HepG2 (cell line): ENCODE measurements around the gene TRIM15. TPM values are rescaled to one million over a fixed set of nuclear protein-coding genes. Genes with fewer than 3 reads are reported as not detected.

Experiments used
- AGO1 ChIP-seq: fragments of 200-400 bp; formaldehyde crosslinking; IDR thresholded peaks from 2 replicates; pipeline ENCODE4 v1.6.1; 2017; ENCODE audit warnings: mild to moderate bottlenecking, low read depth, low read length, moderate library complexity; ENCODE audit not compliant: poor library complexity, severe bottlenecking
- HMGA1 ChIP-seq: sonication (generic); formaldehyde crosslinking; conservative IDR thresholded peaks from 2 replicates; pipeline ENCODE4 v1.4.0; 2020; ENCODE audit warnings: missing genetic modification reagents
- JUND ChIP-seq: sonication (generic); formaldehyde crosslinking; IDR thresholded peaks from 2 replicates; pipeline ENCODE4 v1.8.0; 2022; ENCODE audit warnings: mild to moderate bottlenecking, missing genetic modification reagents
- KDM3A ChIP-seq: IDR thresholded peaks from 2 replicates; pipeline ENCODE4 v1.6.1; 2018; ENCODE audit warnings: low read depth, missing compliant biosample characterization
- KLF6 ChIP-seq: IDR thresholded peaks from 2 replicates; pipeline ENCODE4 v1.8.0; 2016; ENCODE audit warnings: missing biosample characterization, missing genetic modification reagents
- NFE2 ChIP-seq: sonication (generic); formaldehyde crosslinking; IDR thresholded peaks from 2 replicates; pipeline ENCODE4 v1.4.0; 2020; ENCODE audit warnings: missing genetic modification reagents
- U2AF1 ChIP-seq: fragments of 200-400 bp; formaldehyde crosslinking; optimal IDR thresholded peaks from 2 replicates; pipeline ENCODE3; 2017; ENCODE audit warnings: mild to moderate bottlenecking, low read depth, low read length
- ZFP36 ChIP-seq: fragments of 150-350 bp; IDR thresholded peaks from 2 replicates; pipeline ENCODE4 v1.6.1; 2018; ENCODE audit warnings: borderline replicate concordance, low read length, low read depth; ENCODE audit not compliant: partially characterized antibody
- ZNF10 ChIP-seq: sonication (generic); formaldehyde crosslinking; IDR thresholded peaks from 2 replicates; pipeline ENCODE4 v1.4.0; 2020; ENCODE audit warnings: mild to moderate bottlenecking, low read depth, missing genetic modification reagents, borderline replicate concordance
- ZNF121 ChIP-seq: sonication (generic); formaldehyde crosslinking; IDR thresholded peaks from 2 replicates; pipeline ENCODE4 v1.5.0; 2020; ENCODE audit warnings: mild to moderate bottlenecking, missing genetic modification reagents
- ZNF768 ChIP-seq: sonication (generic); formaldehyde crosslinking; IDR thresholded peaks from 2 replicates; pipeline ENCODE4 v1.4.0; 2020; ENCODE audit warnings: missing genetic modification reagents
- ZNF883 ChIP-seq: sonication (generic); formaldehyde crosslinking; IDR thresholded peaks from 2 replicates; pipeline ENCODE4 v1.5.1; 2020; ENCODE audit warnings: mild to moderate bottlenecking, missing genetic modification reagents; ENCODE audit errors: not compliant biosample characterization
- polyA plus RNA-seq, 8 experiments: library from polyadenylated mRNA; depleted of rRNA in 3 of 8; stranded (reverse) in 7 of 8; unstranded in 1 of 8; fragments of >200 nt; fragmentation: Illumina TruSeq in 4 of 8; extraction: Trizol in 4 of 8; gene quantifications; 2 replicates each; pipeline versions ENCODE4 v1.2.1 to v1.2.3, GENCODE V29; 2011 to 2016; ENCODE audit warnings: low read depth in 4 of 8, missing spikeins in 1 of 8, mixed read lengths in 1 of 8; ENCODE audit not compliant: insufficient read depth in 1 of 8
- total RNA-seq, 5 experiments: library from RNA; depleted of rRNA; stranded (reverse); fragments of >200 nt; fragmentation: Illumina TruSeq; extraction: Trizol; gene quantifications; 2 replicates each; pipeline ENCODE4 v1.2.3, GENCODE V29; 2016; ENCODE audit warnings: low read depth in 1 of 5
- TF ChIP-seq, protein P1 (sequence below): sonication (generic); formaldehyde crosslinking; IDR thresholded peaks from 2 replicates; pipeline ENCODE4 v1.5.0; 2020; ENCODE audit warnings: mild to moderate bottlenecking, missing genetic modification reagents
- TF ChIP-seq, protein P2 (sequence below): sonication (generic); formaldehyde crosslinking; IDR thresholded peaks from 2 replicates; pipeline ENCODE4 v1.4.0; 2020; ENCODE audit warnings: missing genetic modification reagents
- TF ChIP-seq, protein P3 (sequence below), 2 experiments: sonication (generic) in 1 of 2; formaldehyde crosslinking in 1 of 2; IDR thresholded peaks; 2 replicates each; pipeline versions ENCODE4 v1.6.1 to v1.9.0; 2014 to 2022; ENCODE audit warnings: antibody characterized with exemption in 1 of 2, borderline replicate concordance in 1 of 2, inconsistent platforms in 1 of 2, low read depth in 1 of 2, missing genetic modification reagents in 1 of 2
- TF ChIP-seq, protein P4 (sequence below): IDR thresholded peaks from 2 replicates; pipeline ENCODE4 v1.6.1; 2016; ENCODE audit warnings: missing compliant biosample characterization, missing genetic modification reagents, borderline replicate concordance

TRIM15 gene
- total and polyA plus RNA-seq, 2 of the 13 experiments (the other 11 are each of a cell fraction or from before 2014, with no cell fraction given), result 35.1 to 38.2 TPM

DNA sequence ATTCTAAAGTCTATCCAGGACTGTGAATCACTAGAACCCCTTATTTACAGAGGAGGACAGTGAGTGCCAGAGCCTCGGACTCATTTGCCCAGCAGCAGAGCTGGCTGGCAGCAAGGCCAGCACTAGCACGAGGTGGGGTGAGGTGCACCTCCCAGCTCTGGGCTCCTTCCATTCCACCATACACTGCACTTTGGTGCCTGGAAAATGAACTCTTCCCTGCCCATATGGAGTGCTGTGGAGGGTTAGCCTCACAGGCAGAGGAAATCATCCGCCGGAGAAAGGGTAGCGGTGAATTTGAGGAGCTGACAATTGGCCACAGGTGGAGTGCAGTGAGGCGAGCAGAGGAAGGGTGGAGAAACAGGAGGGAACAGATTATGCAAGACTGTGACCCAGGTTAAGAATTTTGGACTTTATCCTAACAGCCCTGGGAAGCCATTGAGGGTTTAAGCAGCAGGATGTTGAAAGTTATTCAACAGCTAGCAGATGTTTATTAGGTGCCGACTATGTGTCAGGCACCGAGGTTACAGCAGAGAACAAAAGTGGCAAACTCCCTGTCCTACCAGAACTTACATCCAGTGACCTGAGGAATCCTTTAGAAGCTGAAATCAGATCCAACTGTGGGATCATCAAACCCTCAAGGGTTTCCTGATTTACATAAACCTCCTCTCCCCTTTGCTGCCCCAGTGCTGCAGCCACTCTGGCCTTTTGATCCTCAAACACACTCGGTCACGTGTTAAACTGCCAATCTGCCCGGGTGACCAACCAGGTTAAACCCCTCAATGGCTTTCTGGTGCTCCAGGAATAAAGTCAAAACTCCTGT, 43.7 kb downstream of the TRIM15 start (continued):
- TF ChIP-seq, protein P1, sequence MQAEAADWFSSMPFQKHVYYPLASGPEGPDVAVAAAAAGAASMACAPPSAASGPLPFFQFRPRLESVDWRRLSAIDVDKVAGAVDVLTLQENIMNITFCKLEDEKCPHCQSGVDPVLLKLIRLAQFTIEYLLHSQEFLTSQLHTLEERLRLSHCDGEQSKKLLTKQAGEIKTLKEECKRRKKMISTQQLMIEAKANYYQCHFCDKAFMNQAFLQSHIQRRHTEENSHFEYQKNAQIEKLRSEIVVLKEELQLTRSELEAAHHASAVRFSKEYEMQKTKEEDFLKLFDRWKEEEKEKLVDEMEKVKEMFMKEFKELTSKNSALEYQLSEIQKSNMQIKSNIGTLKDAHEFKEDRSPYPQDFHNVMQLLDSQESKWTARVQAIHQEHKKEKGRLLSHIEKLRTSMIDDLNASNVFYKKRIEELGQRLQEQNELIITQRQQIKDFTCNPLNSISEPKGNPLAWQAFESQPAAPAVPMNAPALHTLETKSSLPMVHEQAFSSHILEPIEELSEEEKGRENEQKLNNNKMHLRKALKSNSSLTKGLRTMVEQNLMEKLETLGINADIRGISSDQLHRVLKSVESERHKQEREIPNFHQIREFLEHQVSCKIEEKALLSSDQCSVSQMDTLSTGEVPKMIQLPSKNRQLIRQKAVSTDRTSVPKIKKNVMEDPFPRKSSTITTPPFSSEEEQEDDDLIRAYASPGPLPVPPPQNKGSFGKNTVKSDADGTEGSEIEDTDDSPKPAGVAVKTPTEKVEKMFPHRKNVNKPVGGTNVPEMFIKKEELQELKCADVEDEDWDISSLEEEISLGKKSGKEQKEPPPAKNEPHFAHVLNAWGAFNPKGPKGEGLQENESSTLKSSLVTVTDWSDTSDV (CRISPR knock-in tag), result no peak
- TF ChIP-seq U2AF1, result no peak
- TF ChIP-seq HMGA1 (CRISPR knock-in tag), result no peak
- no peak for TF ChIP-seq AGO1
- peak; percentile 54 for TF ChIP-seq ZNF883 (CRISPR knock-in tag)
- TF ChIP-seq, protein P2, sequence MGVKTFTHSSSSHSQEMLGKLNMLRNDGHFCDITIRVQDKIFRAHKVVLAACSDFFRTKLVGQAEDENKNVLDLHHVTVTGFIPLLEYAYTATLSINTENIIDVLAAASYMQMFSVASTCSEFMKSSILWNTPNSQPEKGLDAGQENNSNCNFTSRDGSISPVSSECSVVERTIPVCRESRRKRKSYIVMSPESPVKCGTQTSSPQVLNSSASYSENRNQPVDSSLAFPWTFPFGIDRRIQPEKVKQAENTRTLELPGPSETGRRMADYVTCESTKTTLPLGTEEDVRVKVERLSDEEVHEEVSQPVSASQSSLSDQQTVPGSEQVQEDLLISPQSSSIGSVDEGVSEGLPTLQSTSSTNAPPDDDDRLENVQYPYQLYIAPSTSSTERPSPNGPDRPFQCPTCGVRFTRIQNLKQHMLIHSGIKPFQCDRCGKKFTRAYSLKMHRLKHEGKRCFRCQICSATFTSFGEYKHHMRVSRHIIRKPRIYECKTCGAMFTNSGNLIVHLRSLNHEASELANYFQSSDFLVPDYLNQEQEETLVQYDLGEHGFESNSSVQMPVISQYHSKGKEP (CRISPR knock-in tag), result no peak
- TF ChIP-seq ZNF10 (CRISPR knock-in tag), result no peak
- TF ChIP-seq, protein P3, sequence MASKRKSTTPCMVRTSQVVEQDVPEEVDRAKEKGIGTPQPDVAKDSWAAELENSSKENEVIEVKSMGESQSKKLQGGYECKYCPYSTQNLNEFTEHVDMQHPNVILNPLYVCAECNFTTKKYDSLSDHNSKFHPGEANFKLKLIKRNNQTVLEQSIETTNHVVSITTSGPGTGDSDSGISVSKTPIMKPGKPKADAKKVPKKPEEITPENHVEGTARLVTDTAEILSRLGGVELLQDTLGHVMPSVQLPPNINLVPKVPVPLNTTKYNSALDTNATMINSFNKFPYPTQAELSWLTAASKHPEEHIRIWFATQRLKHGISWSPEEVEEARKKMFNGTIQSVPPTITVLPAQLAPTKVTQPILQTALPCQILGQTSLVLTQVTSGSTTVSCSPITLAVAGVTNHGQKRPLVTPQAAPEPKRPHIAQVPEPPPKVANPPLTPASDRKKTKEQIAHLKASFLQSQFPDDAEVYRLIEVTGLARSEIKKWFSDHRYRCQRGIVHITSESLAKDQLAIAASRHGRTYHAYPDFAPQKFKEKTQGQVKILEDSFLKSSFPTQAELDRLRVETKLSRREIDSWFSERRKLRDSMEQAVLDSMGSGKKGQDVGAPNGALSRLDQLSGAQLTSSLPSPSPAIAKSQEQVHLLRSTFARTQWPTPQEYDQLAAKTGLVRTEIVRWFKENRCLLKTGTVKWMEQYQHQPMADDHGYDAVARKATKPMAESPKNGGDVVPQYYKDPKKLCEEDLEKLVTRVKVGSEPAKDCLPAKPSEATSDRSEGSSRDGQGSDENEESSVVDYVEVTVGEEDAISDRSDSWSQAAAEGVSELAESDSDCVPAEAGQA (IDR thresholded peaks at IDR 0.05; ENCODE audit: low read depth), result peak; percentile 32; the same call in 1 of the 2 replicates
- TF ChIP-seq, protein P3 (CRISPR knock-in tag; IDR thresholded peaks at IDR 0.05; ENCODE audit: borderline replicate concordance), result no peak
- TF ChIP-seq KLF6 (CRISPR knock-in tag), result no peak; the same call in 1 of the 2 replicates
- TF ChIP-seq KDM3A, result no peak; the same call in 1 of the 2 replicates
- 0 out of 2 replicates have a peak, but pooled peaks have one; percentile 3 for TF ChIP-seq ZNF121 (CRISPR knock-in tag)
- TF ChIP-seq ZFP36, result no peak
- peak; percentile 50; the same call in 1 of the 2 replicates for TF ChIP-seq JUND (CRISPR knock-in tag)
- no peak for TF ChIP-seq NFE2 (CRISPR knock-in tag)
- 0 out of 2 replicates have a peak, but pooled peaks have one; percentile 29 for TF ChIP-seq ZNF768 (CRISPR knock-in tag)
- TF ChIP-seq, protein P4, sequence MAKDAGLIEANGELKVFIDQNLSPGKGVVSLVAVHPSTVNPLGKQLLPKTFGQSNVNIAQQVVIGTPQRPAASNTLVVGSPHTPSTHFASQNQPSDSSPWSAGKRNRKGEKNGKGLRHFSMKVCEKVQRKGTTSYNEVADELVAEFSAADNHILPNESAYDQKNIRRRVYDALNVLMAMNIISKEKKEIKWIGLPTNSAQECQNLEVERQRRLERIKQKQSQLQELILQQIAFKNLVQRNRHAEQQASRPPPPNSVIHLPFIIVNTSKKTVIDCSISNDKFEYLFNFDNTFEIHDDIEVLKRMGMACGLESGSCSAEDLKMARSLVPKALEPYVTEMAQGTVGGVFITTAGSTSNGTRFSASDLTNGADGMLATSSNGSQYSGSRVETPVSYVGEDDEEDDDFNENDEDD (CRISPR knock-in tag), result peak; percentile 53; the same call in 1 of the 2 replicates
